Astrocyte of the cerebellum (primary cell): Measurements from ENCODE around the gene XXYLT1.

ENCODE experiments used
- DNase-seq: peaks from one replicate; pipeline ENCODE4 v3.0.0-alpha.2; 2011; ENCODE audit warnings: low read depth
- H3K4me3 ChIP-seq: 2 replicates; pipeline ENCODE4 v1.5.1; 2011; ENCODE audit warnings: mild to moderate bottlenecking, low read depth, low read length, moderate library complexity
- CTCF ChIP-seq: IDR thresholded peaks from 2 replicates; pipeline ENCODE4 v1.5.1; 2012; ENCODE audit warnings: low read length, low read depth, moderate library complexity, mild to moderate bottlenecking; ENCODE audit errors: missing control alignments
- in situ Hi-C: cut with HindIII; loops from 2 replicates; pipeline ENCODE4 v1.10.0; 2017; ENCODE audit warnings: low sequenced_read_pairs

The XXYLT1 gene

GRCh38 chr3:195200010-195200822 is 70.7 kb downstream of the XXYLT1 start:
- DNase-seq, result no peak
- H3K4me3 ChIP-seq, result no peak overlapping the region
- in situ Hi-C loops, result no loop called here
- no peak for TF ChIP-seq CTCF

GRCh38 chr3:195198426-195199346 is 72.3 kb downstream of the XXYLT1 start:
- H3K4me3 ChIP-seq, result no peak overlapping the region
- in situ Hi-C loops, result no loop called here
- no peak for TF ChIP-seq CTCF
- DNase-seq, result no peak

- no peak overlapping the region for H3K4me3 ChIP-seq
- in situ Hi-C loops, result no loop called here
- no peak for DNase-seq
- TF ChIP-seq CTCF, result no peak
Observed at GRCh38 chr3:195197765-195198425, 73.1 kb downstream of the XXYLT1 start.

- peak; percentile 16 for TF ChIP-seq CTCF
- DNase-seq, result no peak
- in situ Hi-C loops, result no loop called here
- H3K4me3 ChIP-seq, result no peak overlapping the region
Observed at GRCh38 chr3:195196266-195196665, 74.7 kb downstream of the XXYLT1 start.

GRCh38 chr3:195195321-195196209 is 75.4 kb downstream of the XXYLT1 start:
- peak; percentile 44 for TF ChIP-seq CTCF
- DNase-seq, result no peak
- in situ Hi-C loops, result no loop called here
- no peak overlapping the region for H3K4me3 ChIP-seq
